Gastroesophageal sphincter (tissue), 3 donors: ENCODE results near the gene RBM23.

Source experiments
- CTCF ChIP-seq, 4 experiments: fragments of 200-600 bp in 2 of 4; fragments of 450-650 bp in 2 of 4; sonication (generic) in 1 of 4; IDR thresholded peaks; one replicate each; pipeline ENCODE4 v1.5.1; 2017 to 2019; ENCODE audit warnings: antibody characterized with exemption in 4 of 4, mild to moderate bottlenecking in 2 of 4, moderate library complexity in 2 of 4
- EP300 ChIP-seq: sonication (generic); formaldehyde crosslinking; IDR thresholded peaks from one replicate; pipeline ENCODE4 v1.6.1; 2017; ENCODE audit warnings: antibody characterized with exemption, mild to moderate bottlenecking
- POLR2A ChIP-seq, 2 donors: fragments of 450-650 bp; IDR thresholded peaks; one replicate each; pipeline ENCODE4 v1.6.1; 2017; ENCODE audit warnings: antibody characterized with exemption in 2 of 2, mild to moderate bottlenecking in 2 of 2, moderate library complexity in 1 of 2

- TF ChIP-seq CTCF (IDR thresholded peaks at IDR 0.05), result no peak
- TF ChIP-seq POLR2A (IDR thresholded peaks at IDR 0.05), result no peak
- no peak for TF ChIP-seq EP300
Measured at GRCh38 chr14:22939684-22940083, 20.7 kb upstream of the RBM23 start.
